ENCODE results near the gene SEMA3D. TPM values are rescaled to one million over a fixed set of nuclear protein-coding genes. Genes with fewer than 3 reads are reported as not detected.

SEMA3D gene
- total and polyA plus RNA-seq, 9 of the 15 experiments (the other 6 are each of a cell fraction or from before 2014, with no cell fraction given), result 0.01 to 0.10 (median 0.04) TPM; not detected in 1

DNA sequence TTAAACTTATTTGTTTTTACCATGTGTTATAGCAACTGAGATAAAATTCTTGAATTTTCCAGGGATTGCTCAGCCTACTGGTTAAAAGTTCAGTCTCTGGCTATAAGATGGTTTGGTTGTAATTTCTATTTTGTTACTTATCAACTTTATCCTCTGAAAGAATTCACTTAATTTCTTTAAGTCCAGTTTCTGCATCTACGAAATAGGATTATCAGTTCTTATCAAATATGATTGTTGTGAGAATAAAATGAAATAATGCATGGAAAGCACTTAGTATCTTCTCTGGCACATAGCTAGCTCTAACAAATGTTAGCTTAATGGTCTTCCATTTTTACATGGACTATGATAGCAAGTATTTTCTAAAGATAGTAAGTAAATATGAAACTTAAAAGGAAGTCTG is 53.3 kb downstream of the SEMA3D start:
- WGBS (ENCODE audit: insufficient coverage, low coverage, missing lambda C conversion rate), result 0% methylated on average over 1 of the region's 1 CpG
- Histone ChIP-seq H3K27ac (ENCODE audit: extremely low read depth, low read depth, low read length) (no peak overlapping the region), H3K4me1 (replicated peaks in 1 of 2; ENCODE audit: control insufficient read depth in 2 of 2, insufficient read depth in 2 of 2, low read length in 2 of 2) (no peaks in the 10 kb centered on the region), H2AFZ (ENCODE audit: low read depth, low read length) (no peak overlapping the region), H3K4me2 (ENCODE audit: insufficient read depth, low read length) (no peak overlapping the region), H3K27me3 (ENCODE audit: control insufficient read depth in 2 of 2, insufficient read depth in 2 of 2, low read length in 2 of 2) (no peaks in the 10 kb centered on the region), H3K9me3 (replicated peaks; ENCODE audit: control insufficient read depth, insufficient read depth, low read depth, low read length) (no peaks in the 10 kb centered on the region), H3K9ac (ENCODE audit: insufficient read depth in 1 of 2, low read depth in 2 of 2, low read length in 2 of 2) (no peak overlapping the region), H3K36me3 (ENCODE audit: control insufficient read depth, insufficient read depth, low read length) (no peaks in the 10 kb centered on the region), H3K79me2 (ENCODE audit: control insufficient read depth, insufficient read depth, low read length) (no peaks in the 10 kb centered on the region), H3K9me1 (ENCODE audit: control insufficient read depth, insufficient read depth, low read length) (no peaks in the 10 kb centered on the region), H4K20me1 (replicated peaks; ENCODE audit: control insufficient read depth, insufficient read depth, low read length) (no peaks in the 10 kb centered on the region), H3K4me3 (no peak overlapping the region)
- ChIA-PET POLR2A (no interaction called here), CTCF (ENCODE audit: low intra/inter-chr PET ratio) (no interaction called here)
- BruUV-seq (replicated peaks), result no TSS peak
- intact Hi-C loops (cut with micrococcal nuclease) (no loop called here), in situ Hi-C loops (cut with MboI) (no loop called here)
- DNase-seq (ENCODE audit: extremely low read depth in 1 of 4, low spot score in 3 of 4), result no peak
- FAIRE-seq, result no peak
- ATAC-seq, result no peak
- TF ChIP-seq JUN (IDR thresholded peaks at IDR 0.05; ENCODE audit: borderline replicate concordance, low read depth, low read length), result no peak
- no peak for TF ChIP-seq JUN (CRISPR knock-in tag; IDR thresholded peaks at IDR 0.05; ENCODE audit: borderline replicate concordance)
- no peak for TF ChIP-seq MYC (IDR thresholded peaks at IDR 0.05; ENCODE audit: low read depth, low read length)
- TF ChIP-seq MYC (CRISPR knock-in tag; IDR thresholded peaks at IDR 0.05; ENCODE audit: borderline replicate concordance, low read depth), result no peak
- TF ChIP-seq, protein P1, sequence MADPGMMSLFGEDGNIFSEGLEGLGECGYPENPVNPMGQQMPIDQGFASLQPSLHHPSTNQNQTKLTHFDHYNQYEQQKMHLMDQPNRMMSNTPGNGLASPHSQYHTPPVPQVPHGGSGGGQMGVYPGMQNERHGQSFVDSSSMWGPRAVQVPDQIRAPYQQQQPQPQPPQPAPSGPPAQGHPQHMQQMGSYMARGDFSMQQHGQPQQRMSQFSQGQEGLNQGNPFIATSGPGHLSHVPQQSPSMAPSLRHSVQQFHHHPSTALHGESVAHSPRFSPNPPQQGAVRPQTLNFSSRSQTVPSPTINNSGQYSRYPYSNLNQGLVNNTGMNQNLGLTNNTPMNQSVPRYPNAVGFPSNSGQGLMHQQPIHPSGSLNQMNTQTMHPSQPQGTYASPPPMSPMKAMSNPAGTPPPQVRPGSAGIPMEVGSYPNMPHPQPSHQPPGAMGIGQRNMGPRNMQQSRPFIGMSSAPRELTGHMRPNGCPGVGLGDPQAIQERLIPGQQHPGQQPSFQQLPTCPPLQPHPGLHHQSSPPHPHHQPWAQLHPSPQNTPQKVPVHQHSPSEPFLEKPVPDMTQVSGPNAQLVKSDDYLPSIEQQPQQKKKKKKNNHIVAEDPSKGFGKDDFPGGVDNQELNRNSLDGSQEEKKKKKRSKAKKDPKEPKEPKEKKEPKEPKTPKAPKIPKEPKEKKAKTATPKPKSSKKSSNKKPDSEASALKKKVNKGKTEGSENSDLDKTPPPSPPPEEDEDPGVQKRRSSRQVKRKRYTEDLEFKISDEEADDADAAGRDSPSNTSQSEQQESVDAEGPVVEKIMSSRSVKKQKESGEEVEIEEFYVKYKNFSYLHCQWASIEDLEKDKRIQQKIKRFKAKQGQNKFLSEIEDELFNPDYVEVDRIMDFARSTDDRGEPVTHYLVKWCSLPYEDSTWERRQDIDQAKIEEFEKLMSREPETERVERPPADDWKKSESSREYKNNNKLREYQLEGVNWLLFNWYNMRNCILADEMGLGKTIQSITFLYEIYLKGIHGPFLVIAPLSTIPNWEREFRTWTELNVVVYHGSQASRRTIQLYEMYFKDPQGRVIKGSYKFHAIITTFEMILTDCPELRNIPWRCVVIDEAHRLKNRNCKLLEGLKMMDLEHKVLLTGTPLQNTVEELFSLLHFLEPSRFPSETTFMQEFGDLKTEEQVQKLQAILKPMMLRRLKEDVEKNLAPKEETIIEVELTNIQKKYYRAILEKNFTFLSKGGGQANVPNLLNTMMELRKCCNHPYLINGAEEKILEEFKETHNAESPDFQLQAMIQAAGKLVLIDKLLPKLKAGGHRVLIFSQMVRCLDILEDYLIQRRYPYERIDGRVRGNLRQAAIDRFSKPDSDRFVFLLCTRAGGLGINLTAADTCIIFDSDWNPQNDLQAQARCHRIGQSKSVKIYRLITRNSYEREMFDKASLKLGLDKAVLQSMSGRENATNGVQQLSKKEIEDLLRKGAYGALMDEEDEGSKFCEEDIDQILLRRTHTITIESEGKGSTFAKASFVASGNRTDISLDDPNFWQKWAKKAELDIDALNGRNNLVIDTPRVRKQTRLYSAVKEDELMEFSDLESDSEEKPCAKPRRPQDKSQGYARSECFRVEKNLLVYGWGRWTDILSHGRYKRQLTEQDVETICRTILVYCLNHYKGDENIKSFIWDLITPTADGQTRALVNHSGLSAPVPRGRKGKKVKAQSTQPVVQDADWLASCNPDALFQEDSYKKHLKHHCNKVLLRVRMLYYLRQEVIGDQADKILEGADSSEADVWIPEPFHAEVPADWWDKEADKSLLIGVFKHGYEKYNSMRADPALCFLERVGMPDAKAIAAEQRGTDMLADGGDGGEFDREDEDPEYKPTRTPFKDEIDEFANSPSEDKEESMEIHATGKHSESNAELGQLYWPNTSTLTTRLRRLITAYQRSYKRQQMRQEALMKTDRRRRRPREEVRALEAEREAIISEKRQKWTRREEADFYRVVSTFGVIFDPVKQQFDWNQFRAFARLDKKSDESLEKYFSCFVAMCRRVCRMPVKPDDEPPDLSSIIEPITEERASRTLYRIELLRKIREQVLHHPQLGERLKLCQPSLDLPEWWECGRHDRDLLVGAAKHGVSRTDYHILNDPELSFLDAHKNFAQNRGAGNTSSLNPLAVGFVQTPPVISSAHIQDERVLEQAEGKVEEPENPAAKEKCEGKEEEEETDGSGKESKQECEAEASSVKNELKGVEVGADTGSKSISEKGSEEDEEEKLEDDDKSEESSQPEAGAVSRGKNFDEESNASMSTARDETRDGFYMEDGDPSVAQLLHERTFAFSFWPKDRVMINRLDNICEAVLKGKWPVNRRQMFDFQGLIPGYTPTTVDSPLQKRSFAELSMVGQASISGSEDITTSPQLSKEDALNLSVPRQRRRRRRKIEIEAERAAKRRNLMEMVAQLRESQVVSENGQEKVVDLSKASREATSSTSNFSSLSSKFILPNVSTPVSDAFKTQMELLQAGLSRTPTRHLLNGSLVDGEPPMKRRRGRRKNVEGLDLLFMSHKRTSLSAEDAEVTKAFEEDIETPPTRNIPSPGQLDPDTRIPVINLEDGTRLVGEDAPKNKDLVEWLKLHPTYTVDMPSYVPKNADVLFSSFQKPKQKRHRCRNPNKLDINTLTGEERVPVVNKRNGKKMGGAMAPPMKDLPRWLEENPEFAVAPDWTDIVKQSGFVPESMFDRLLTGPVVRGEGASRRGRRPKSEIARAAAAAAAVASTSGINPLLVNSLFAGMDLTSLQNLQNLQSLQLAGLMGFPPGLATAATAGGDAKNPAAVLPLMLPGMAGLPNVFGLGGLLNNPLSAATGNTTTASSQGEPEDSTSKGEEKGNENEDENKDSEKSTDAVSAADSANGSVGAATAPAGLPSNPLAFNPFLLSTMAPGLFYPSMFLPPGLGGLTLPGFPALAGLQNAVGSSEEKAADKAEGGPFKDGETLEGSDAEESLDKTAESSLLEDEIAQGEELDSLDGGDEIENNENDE (IDR thresholded peaks at IDR 0.05; ENCODE audit: low read depth, low read length), result no peak

All from K562 (cell line).